ENCODE measurements around the gene CEBPG. TPM values are rescaled to one million over a fixed set of nuclear protein-coding genes. Genes with fewer than 3 reads are reported as not detected.

The CEBPG gene
- total RNA-seq, 4 donors from 2014 or later = 22.4 to 66.7 (median 46.9) TPM

DNA sequence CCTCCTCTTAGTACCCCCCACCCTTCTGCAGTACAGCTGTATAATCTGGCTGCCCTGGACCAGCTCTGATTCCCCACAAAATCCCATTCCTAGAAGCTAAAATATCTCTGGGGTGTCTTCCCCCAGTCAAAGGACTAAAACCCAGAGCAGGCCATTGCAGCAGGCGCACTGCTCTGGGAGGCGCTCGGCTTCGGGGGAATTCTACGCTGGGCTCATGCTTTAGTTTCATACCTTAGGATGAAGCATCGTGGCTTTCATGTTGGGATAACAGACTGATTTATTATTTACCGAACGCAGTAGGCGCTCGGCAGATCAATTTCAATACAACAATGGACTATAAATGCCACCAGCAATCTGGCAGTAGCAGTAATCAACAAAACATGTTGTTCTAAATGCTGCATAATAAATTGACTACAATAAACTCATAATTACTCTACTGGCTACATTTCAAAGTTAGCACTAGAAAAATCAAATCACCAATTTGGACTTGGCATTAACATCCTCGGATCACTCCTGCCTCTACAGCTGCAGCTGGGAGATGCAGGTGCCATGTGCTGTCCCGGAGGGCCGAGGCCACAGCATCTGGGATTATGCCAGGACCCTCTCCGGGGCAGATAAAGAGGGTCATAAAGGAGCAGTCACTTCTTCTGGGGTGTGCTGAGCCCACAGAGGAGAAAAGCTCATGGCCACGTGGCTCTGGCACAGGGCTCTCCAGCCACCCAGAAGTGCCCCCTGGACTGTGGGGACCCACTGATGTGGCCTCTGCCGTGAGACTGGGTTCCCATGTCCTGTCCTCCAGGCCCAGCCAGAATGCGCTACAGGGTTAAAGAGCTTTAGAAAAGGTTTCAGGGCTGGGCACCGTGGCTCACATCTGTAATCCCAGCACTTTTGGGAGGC lies 35.3 kb downstream of the CEBPG start:
- DNase-seq = no peak
- H3K9me3 ChIP-seq = no peaks in the 10 kb centered on the region
- H3K27ac ChIP-seq = no peak overlapping the region
- WGBS, 2 donors (ENCODE audit: low coverage in 1 of 2) = 79 to 97% methylated on average over 5 to 18 of the region's 18 CpGs
- no peaks in the 10 kb centered on the region for H3K27me3 ChIP-seq
- no peak overlapping the region for H3K4me3 ChIP-seq
- TF ChIP-seq POLR2AphosphoS5 (IDR thresholded peaks at IDR 0.05) = no peak
- TF ChIP-seq POLR2A (IDR thresholded peaks at IDR 0.05) = no peak
- no peak for TF ChIP-seq CTCF (IDR thresholded peaks at IDR 0.05)
- TF ChIP-seq EP300 (IDR thresholded peaks at IDR 0.05; ENCODE audit: low read depth) = no peak
- H3K36me3 ChIP-seq = no peaks in the 10 kb centered on the region
- in situ Hi-C loops (cut with MboI; ENCODE audit: low pct_ligation_motif_present in 1 of 4, low pct_unique_long_range_greater_than_20kb in 1 of 4, low sequenced_read_pairs in 3 of 4) = loop anchor here (5.0 kb wide), 1 partner anchor 171 kb away; no protein-coding TSS in a partner anchor
- intact Hi-C loops (cut with DNase I; ENCODE audit: low total_unique reads) = no loop called here
- peaks cover 0 to 8% (median 2%) of the 10 kb centered on the region in 4 donors for H3K4me1 ChIP-seq

GRCh38 chr19:33409906-33410685 lies 36.6 kb downstream of the CEBPG start:
- H3K9me3 ChIP-seq = no peaks in the 10 kb centered on the region
- no peak overlapping the region for H3K4me3 ChIP-seq
- H3K27me3 ChIP-seq = no peaks in the 10 kb centered on the region
- in situ Hi-C loops (cut with MboI; ENCODE audit: low pct_ligation_motif_present in 1 of 4, low pct_unique_long_range_greater_than_20kb in 1 of 4, low sequenced_read_pairs in 3 of 4) (loop anchor here (5.0 kb wide), 1 partner anchor 173 kb away; no protein-coding TSS in a partner anchor), intact Hi-C loops (cut with DNase I; ENCODE audit: low total_unique reads) (no loop called here)
- no peak for DNase-seq
- WGBS, 2 donors (ENCODE audit: low coverage in 1 of 2) = 92% methylated on average over 27 of the region's 27 CpGs; no CpG with 5 or more reads in 1 of the 2 donors
- no peak overlapping the region for H3K27ac ChIP-seq
- no peaks in the 10 kb centered on the region for H3K36me3 ChIP-seq
- TF ChIP-seq POLR2A (IDR thresholded peaks at IDR 0.05) = no peak
- no peak for TF ChIP-seq POLR2AphosphoS5 (IDR thresholded peaks at IDR 0.05)
- TF ChIP-seq EP300 (IDR thresholded peaks at IDR 0.05; ENCODE audit: low read depth) = no peak
- no peak for TF ChIP-seq CTCF (IDR thresholded peaks at IDR 0.05)
- H3K4me1 ChIP-seq = peaks cover 0 to 5% (median 0%) of the 10 kb centered on the region in 4 donors

- WGBS, 2 donors (ENCODE audit: low coverage in 1 of 2) = 83% methylated on average over 20 of the region's 21 CpGs; no CpG with 5 or more reads in 1 of the 2 donors
- H3K27ac ChIP-seq = no peak overlapping the region
- H3K4me3 ChIP-seq = no peak overlapping the region
- H3K27me3 ChIP-seq = no peaks in the 10 kb centered on the region
- no peak for DNase-seq
- in situ Hi-C loops (cut with MboI; ENCODE audit: low pct_ligation_motif_present in 1 of 4, low pct_unique_long_range_greater_than_20kb in 1 of 4, low sequenced_read_pairs in 3 of 4) = no loop called here
- H3K9me3 ChIP-seq = no peaks in the 10 kb centered on the region
- H3K4me1 ChIP-seq = peaks cover 0 to 5% (median 0%) of the 10 kb centered on the region in 4 donors
- no peaks in the 10 kb centered on the region for H3K36me3 ChIP-seq
- intact Hi-C loops (cut with DNase I; ENCODE audit: low total_unique reads) = no loop called here
- TF ChIP-seq CTCF (IDR thresholded peaks at IDR 0.05) (no peak), POLR2A (IDR thresholded peaks at IDR 0.05) (no peak)
These were observed 37.4 kb downstream of the CEBPG start for GRCh38 chr19:33410915-33411401.

DNA sequence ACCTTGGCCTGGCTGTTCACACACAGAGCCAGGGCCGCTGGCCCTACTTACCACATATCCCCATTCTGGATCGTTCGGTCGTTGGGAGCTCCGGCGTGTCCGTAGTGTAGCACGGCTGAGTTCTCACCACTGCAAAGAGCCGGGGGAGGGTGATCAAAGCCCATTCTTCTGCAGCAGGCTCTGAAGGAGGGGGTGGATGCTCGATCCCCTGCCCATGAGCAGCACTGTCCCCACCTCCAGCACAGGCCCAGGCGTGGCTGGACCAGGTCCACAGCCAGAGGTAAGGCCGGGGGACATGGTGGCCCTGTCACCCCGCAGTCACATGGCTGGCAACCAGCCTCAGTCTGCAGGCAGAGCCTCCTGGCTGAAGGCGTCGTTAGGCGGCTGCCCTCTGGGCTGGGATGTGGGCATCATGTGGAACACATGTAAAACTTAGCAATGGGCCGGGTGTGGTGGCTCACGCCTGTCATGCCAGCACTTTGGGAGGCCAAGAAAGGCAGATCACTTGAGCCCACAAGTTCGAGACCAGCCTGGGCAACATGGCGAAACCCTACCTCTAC lies 38.2 kb downstream of the CEBPG start:
- in situ Hi-C loops (cut with MboI; ENCODE audit: low pct_ligation_motif_present in 1 of 4, low pct_unique_long_range_greater_than_20kb in 1 of 4, low sequenced_read_pairs in 3 of 4) = no loop called here
- intact Hi-C loops (cut with DNase I; ENCODE audit: low total_unique reads) = no loop called here
- Histone ChIP-seq H3K27ac (no peak overlapping the region), H3K4me1 (peaks cover 0 to 9% (median 0%) of the 10 kb centered on the region in 4 donors), H3K9me3 (no peaks in the 10 kb centered on the region), H3K36me3 (no peaks in the 10 kb centered on the region), H3K4me3 (no peak overlapping the region), H3K27me3 (no peaks in the 10 kb centered on the region)
- TF ChIP-seq POLR2A (IDR thresholded peaks at IDR 0.05) (no peak), POLR2AphosphoS5 (IDR thresholded peaks at IDR 0.05) (no peak), CTCF (IDR thresholded peaks at IDR 0.05) (no peak), EP300 (IDR thresholded peaks at IDR 0.05; ENCODE audit: low read depth) (no peak)
- no peak for DNase-seq
- WGBS, 2 donors (ENCODE audit: low coverage in 1 of 2) = 88% methylated on average over 20 of the region's 20 CpGs; no CpG with 5 or more reads in 1 of the 2 donors

Data from transverse colon (tissue), 4 donors.